CD4-positive, alpha-beta T cell treated with Interleukin-2 at 100 ng/mL for 4 hours (primary cell): ENCODE measurements around the gene EME1.

Experiments
- DNase-seq: peaks from one replicate; pipeline ENCODE4 v3.0.0-alpha.2; 2020; ENCODE audit warnings: low spot score

Gene EME1

GRCh38 chr17:50363217-50364060 is 9.6 kb upstream of the EME1 start:
- DNase-seq: no peak

- no peak for DNase-seq
Observed at GRCh38 chr17:50364061-50364458, 9.0 kb upstream of the EME1 start.

- DNase-seq: no peak
Observed at GRCh38 chr17:50364715-50365114, 8.3 kb upstream of the EME1 start.

- DNase-seq: no peak
Observed at GRCh38 chr17:50365165-50365564, 7.9 kb upstream of the EME1 start.

- DNase-seq: no peak
Observed at GRCh38 chr17:50365649-50366393, 7.2 kb upstream of the EME1 start.

DNA sequence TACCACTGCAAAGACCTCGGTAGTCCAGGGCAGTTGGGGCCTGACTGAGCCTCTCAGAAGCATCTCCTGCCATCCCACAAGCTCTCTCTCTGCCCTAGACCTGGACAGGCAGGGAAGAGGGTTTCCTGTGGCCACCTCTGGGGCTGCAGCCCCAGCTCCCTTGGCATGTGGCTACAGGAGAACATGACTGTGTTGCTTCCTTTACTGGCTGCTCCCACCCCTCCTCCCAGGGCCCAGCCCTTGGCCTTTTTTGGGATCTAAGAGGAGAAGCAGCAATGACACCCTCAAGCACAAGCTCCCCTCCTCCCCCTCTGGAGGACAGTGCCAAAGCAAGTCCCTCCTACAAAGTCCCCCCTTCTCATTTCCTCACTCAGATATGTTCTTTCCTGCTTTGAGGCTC is 5.6 kb upstream of the EME1 start:
- DNase-seq: no peak

GRCh38 chr17:50370052-50370451 is 3.0 kb upstream of the EME1 start:
- no peak for DNase-seq

GRCh38 chr17:50371526-50371925 is 1.5 kb upstream of the EME1 start:
- DNase-seq: no peak

- no peak for DNase-seq
Observed at GRCh38 chr17:50372222-50372757, 739 bp upstream of the EME1 start.

DNA sequence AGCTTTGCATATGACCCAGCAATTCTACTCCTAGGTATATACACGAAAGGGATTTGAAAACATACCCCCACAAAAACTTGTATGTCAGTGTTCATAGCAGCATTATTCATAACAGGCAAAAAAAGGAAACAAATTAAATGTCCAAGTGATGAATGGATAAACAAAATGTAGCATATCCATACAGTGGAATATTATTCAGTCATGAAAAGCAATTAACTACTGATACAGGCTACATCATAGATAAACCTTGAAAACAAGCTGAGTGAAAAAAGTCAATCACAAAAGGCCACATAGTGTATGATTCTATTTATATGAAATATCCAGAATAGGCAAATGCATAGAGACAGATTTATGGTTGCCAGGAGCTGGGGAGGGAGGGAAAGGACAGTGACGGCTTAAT is 676 bp downstream of the EME1 start:
- no peak for DNase-seq

DNA sequence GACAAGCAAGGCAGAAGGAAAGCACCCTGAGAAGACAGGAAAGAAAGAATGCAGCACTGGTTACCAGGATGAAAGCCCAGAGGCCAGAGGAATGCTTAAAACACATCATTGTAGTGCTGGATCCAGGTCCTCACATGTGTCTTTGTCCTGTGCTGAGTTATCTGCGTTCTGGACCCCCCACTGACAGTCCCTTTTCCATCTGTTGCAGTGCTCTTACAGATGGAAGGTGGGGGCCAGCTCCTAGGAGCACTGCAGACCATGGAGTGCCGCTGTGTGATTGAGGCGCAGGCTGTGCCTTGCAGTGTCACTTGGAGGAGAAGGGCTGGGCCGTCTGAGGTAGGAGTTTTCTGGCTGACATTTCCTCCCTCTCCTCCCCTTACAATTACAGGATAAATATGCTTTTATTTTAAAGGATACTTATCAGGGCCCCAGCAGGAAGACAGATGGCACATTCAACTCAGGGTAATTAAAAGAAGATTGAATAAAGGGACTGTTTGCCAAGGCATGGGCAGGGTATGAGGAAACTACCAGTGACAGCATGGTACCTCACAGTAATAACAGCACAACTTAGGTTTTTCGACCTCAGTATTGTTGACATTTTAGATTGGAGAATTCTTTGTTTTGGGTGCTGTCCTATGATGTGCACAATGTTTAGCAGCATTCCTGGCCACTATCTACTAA is 3.0 kb downstream of the EME1 start:
- DNase-seq: no peak

- no peak for DNase-seq
Observed at GRCh38 chr17:50379351-50380132, 6.5 kb downstream of the EME1 start.

DNA sequence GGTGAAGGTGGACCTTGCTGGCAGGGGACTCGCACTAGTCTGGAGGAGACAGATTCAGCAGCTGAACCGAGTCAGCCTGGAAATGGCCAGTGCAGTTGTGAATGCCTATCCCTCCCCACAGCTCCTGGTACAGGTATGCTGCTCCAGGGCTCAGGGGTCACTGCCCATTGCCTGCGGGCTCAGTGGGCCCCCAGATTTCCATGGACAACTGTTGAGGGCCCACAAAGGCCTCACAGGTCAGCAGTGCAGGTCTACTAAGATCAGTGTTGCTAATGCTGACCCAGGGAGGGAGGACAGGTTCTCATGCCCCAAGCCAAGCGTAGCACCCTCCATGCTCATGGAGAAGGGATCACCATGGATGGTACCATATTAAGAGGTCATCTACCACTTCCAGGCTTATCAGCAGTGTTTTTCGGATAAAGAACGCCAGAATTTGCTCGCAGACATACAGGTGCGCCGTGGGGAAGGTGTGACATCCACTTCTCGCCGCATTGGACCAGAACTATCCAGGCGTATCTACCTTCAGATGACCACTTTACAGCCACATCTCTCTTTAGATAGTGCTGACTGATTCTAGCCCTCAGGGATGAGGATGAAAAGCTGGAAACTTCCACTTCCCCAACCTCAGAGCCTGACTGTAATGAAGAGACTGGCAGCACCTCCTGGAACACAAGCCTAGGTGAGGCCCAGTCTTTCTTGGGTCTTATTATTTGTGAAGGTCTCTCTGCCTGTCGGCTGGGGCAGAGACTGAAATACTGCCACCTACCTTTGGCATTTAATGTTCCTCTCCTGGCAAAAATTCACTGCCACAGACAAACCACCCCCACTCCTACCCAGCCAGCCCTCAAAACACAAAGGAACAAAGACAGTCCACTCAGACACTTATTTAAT is 7.6 kb downstream of the EME1 start:
- no peak for DNase-seq

GRCh38 chr17:50381260-50381815 is 8.3 kb downstream of the EME1 start:
- DNase-seq: no peak

DNA sequence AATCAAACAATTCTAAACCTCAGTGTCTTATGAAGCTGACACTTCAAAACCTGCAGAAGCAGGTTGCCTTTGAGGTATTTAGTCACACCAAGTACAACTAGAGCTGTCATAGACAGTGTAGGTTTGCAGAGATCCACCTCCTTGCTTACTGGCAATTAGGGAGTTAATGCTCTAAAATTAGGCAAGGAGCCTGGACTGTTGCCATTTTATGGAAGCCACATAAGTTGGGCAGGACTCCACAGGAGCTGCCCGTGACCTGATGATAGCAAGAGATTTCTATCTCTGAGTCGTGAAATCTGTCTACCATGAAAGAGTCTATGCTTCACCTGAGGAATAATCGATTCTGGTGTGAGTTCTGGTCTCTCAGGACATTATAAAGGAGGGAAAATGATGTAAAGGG is 8.9 kb downstream of the EME1 start:
- no peak for DNase-seq

- no peak for DNase-seq
Observed at GRCh38 chr17:50382931-50383330, 9.9 kb downstream of the EME1 start.

DNA sequence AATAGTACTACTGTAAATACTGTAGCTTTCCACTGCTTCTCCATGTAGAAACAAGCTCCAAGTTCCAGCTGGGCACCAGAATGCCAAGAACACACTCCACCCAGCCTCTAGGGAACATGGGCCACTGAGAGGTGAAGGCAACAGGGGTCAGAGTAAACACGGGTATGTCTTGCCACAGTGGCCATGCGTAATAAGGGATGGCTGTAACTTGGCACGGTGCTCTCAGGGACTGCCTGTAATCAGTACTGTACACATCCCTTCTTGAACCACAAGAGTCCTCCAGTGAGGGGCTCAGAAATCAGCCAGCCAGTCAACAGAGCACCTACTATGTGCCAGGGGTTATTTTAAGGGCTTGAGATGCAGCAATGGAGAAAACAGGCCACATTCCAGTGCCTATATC is 13.5 kb downstream of the EME1 start:
- DNase-seq: no peak

- DNase-seq: no peak
Observed at GRCh38 chr17:50388728-50389127, 15.7 kb downstream of the EME1 start.

DNA sequence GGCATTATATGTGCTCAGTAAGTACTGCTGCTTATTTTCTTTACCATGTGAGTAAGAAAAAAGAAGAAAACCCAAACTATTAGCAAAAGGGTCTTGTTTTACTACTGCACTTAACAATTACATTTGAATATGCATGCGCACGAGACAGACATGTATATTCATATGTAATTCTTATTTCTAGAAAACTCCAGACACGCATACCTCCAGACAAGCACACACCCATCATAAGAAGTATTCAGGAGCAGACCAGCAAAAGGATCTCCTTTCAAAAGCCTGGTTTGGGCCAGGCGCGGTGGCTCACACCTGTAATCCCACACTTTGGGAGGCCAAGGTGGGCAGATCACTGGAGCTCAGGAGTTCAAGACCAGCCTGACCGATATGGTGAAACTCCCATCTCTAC is 16.5 kb downstream of the EME1 start:
- DNase-seq: no peak

DNA sequence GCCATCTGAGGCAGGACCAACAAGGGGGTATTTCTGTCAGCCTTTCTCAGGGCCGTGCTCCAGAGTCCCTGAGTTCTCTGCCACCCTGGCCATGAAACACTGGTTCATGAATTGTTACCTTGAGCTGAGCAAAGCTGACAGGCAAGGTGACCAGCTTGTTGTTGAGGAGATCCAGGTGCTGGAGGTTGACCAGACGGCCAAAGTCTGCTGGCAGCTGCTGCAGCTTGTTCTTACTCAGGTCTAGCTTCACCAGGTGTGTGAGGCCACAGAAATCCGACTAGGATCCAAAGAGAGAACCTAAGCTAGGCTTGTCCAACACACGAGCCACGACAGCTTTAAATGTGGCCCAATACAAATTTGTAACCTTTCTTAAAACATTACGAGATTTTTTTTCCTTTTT is 19.6 kb downstream of the EME1 start:
- DNase-seq: no peak

- no peak for DNase-seq
Observed at GRCh38 chr17:50393700-50394099, 20.7 kb downstream of the EME1 start.
